ENCODE results near the gene R3HDM1. TPM values are rescaled to one million over a fixed set of nuclear protein-coding genes. Genes with fewer than 3 reads are reported as not detected.
A peak's percentile ranks its signal among the peaks of the same experiment; 100 is the strongest.
"Not testable (repeated sequence)": the region's sequence is repeated elsewhere in the genome, so short reads cannot be mapped to it uniquely, and the experiment has no call there.

The R3HDM1 gene
- total RNA-seq, 2 experiments from 2014 or later: 37.3 to 38.5 TPM

- H3K9me3 Mint-ChIP-seq: no peaks in the 10 kb centered on the region
- peaks cover 4% of the 10 kb centered on the region for H3K36me3 Mint-ChIP-seq (ENCODE audit: low read depth)
- H3K27ac Mint-ChIP-seq: no peak overlapping the region
Measured at GRCh38 chr2:135532581-135532980, 1.3 kb downstream of the R3HDM1 start.

GRCh38 chr2:135533545-135533944, 2.3 kb downstream of the R3HDM1 start:
- not testable (repeated sequence) for DNase-seq; H3K27me3 Mint-ChIP-seq; H3K27ac Mint-ChIP-seq; H3K9me3 Mint-ChIP-seq; H3K4me3 Mint-ChIP-seq; H3K36me3 Mint-ChIP-seq (ENCODE audit: low read depth)
- CTCF ChIA-PET: interaction anchor here (1.3 kb wide), 1 partner anchor 176 kb away, joined by 4 read pairs; no protein-coding TSS in a partner anchor
- peaks cover 28% of the 10 kb centered on the region for H3K4me1 Mint-ChIP-seq
- POLR2A ChIA-PET: interaction anchor here (3.2 kb wide), 1 partner anchor 16 kb away, joined by 8 read pairs; no protein-coding TSS in a partner anchor

More at GRCh38 chr2:135532581-135532980, 1.3 kb downstream of the R3HDM1 start:
- ChIA-PET POLR2A (interaction anchor here (0.8 to 3.2 kb wide), 6 partner anchors 17 to 615 kb away, joined by 3 to 30 read pairs (median 10); partner anchors contain the start of genes CCNT2 and RAB3GAP1), CTCF (interaction anchor here (0.5 to 2.5 kb wide), 4 partner anchors 177 to 1287 kb away, joined by 3 to 9 read pairs (median 4); partner anchors contain the start of gene UBXN4)
- no peaks in the 10 kb centered on the region for H3K27me3 Mint-ChIP-seq
- H3K4me3 Mint-ChIP-seq: no peak overlapping the region
- H3K4me1 Mint-ChIP-seq: peaks cover 31% of the 10 kb centered on the region
- DNase-seq: no peak

GRCh38 chr2:135546436-135546835, 15.2 kb downstream of the R3HDM1 start:
- CTCF ChIA-PET: no interaction called here
- Mint-ChIP-seq H3K9me3 (no peaks in the 10 kb centered on the region), H3K36me3 (ENCODE audit: low read depth) (no peaks in the 10 kb centered on the region), H3K27me3 (peaks cover 1% of the 10 kb centered on the region), H3K4me3 (no peak overlapping the region), H3K27ac (no peak overlapping the region), H3K4me1 (peaks cover 20% of the 10 kb centered on the region)
- DNase-seq: peak; percentile 20
- POLR2A ChIA-PET: no interaction called here

GRCh38 chr2:135547311-135547710, 16.0 kb downstream of the R3HDM1 start:
- Mint-ChIP-seq H3K9me3 (no peaks in the 10 kb centered on the region), H3K27ac (no peak overlapping the region), H3K27me3 (peaks cover 1% of the 10 kb centered on the region), H3K36me3 (ENCODE audit: low read depth) (no peaks in the 10 kb centered on the region), H3K4me1 (peaks cover 20% of the 10 kb centered on the region), H3K4me3 (no peak overlapping the region)
- ChIA-PET POLR2A (no interaction called here), CTCF (no interaction called here)
- no peak for DNase-seq

GRCh38 chr2:135551356-135551755, 20.1 kb downstream of the R3HDM1 start:
- peaks cover 16% of the 10 kb centered on the region for H3K36me3 Mint-ChIP-seq (ENCODE audit: low read depth)
- H3K4me3 Mint-ChIP-seq: no peak overlapping the region
- H3K27me3 Mint-ChIP-seq: no peaks in the 10 kb centered on the region
- no peak overlapping the region for H3K27ac Mint-ChIP-seq
- no peak for DNase-seq
- CTCF ChIA-PET: interaction anchor here (1.2 kb wide), 1 partner anchor 547 kb away, joined by 3 read pairs; no protein-coding TSS in a partner anchor
- H3K9me3 Mint-ChIP-seq: no peaks in the 10 kb centered on the region
- POLR2A ChIA-PET: no interaction called here
- H3K4me1 Mint-ChIP-seq: peaks cover 9% of the 10 kb centered on the region

- no peak overlapping the region for H3K27ac Mint-ChIP-seq
- no peaks in the 10 kb centered on the region for H3K4me1 Mint-ChIP-seq
- no peak overlapping the region for H3K4me3 Mint-ChIP-seq
- DNase-seq: no peak
- ChIA-PET CTCF (interaction anchor here (0.9 kb wide), 1 partner anchor 20 kb away, joined by 3 read pairs; no protein-coding TSS in a partner anchor), POLR2A (no interaction called here)
- no peaks in the 10 kb centered on the region for H3K9me3 Mint-ChIP-seq
- no peaks in the 10 kb centered on the region for H3K27me3 Mint-ChIP-seq
- peaks cover 16% of the 10 kb centered on the region for H3K36me3 Mint-ChIP-seq (ENCODE audit: low read depth)
Measured at GRCh38 chr2:135552887-135553286, 21.6 kb downstream of the R3HDM1 start.

GRCh38 chr2:135555311-135555710, 24.0 kb downstream of the R3HDM1 start:
- Mint-ChIP-seq H3K9me3 (no peaks in the 10 kb centered on the region), H3K27me3 (no peaks in the 10 kb centered on the region), H3K27ac (no peak overlapping the region), H3K36me3 (ENCODE audit: low read depth) (peaks cover 16% of the 10 kb centered on the region), H3K4me1 (no peaks in the 10 kb centered on the region), H3K4me3 (no peak overlapping the region)
- DNase-seq: no peak
- ChIA-PET CTCF (no interaction called here), POLR2A (no interaction called here)

- no peaks in the 10 kb centered on the region for H3K4me1 Mint-ChIP-seq
- CTCF ChIA-PET: interaction anchor here (0.7 kb wide), 1 partner anchor 448 kb away, joined by 3 read pairs; no protein-coding TSS in a partner anchor
- H3K9me3 Mint-ChIP-seq: no peaks in the 10 kb centered on the region
- DNase-seq: no peak
- H3K4me3 Mint-ChIP-seq: no peak overlapping the region
- peaks cover 18% of the 10 kb centered on the region for H3K36me3 Mint-ChIP-seq (ENCODE audit: low read depth)
- POLR2A ChIA-PET: no interaction called here
- no peaks in the 10 kb centered on the region for H3K27me3 Mint-ChIP-seq
- no peak overlapping the region for H3K27ac Mint-ChIP-seq
Measured at GRCh38 chr2:135557530-135557929, 26.2 kb downstream of the R3HDM1 start.

GRCh38 chr2:135561925-135562324, 30.6 kb downstream of the R3HDM1 start:
- no peak for DNase-seq
- POLR2A ChIA-PET: no interaction called here
- peaks cover 2% of the 10 kb centered on the region for H3K9me3 Mint-ChIP-seq
- CTCF ChIA-PET: interaction anchor here (0.9 kb wide), 1 partner anchor 48 kb away, joined by 3 read pairs; no protein-coding TSS in a partner anchor
- H3K27ac Mint-ChIP-seq: no peak overlapping the region
- H3K4me3 Mint-ChIP-seq: no peak overlapping the region
- no peaks in the 10 kb centered on the region for H3K27me3 Mint-ChIP-seq
- peaks cover 4% of the 10 kb centered on the region for H3K4me1 Mint-ChIP-seq
- H3K36me3 Mint-ChIP-seq (ENCODE audit: low read depth): peaks cover 11% of the 10 kb centered on the region

GRCh38 chr2:135563793-135564192, 32.5 kb downstream of the R3HDM1 start:
- no peak overlapping the region for H3K27ac Mint-ChIP-seq
- POLR2A ChIA-PET: interaction anchor here (1.1 kb wide), 1 partner anchor 14 kb away, joined by 3 read pairs; no protein-coding TSS in a partner anchor

GRCh38 chr2:135570884-135571283, 39.6 kb downstream of the R3HDM1 start:
- ChIA-PET CTCF (no interaction called here), POLR2A (no interaction called here)
- DNase-seq: no peak
- Mint-ChIP-seq H3K4me3 (no peak overlapping the region), H3K36me3 (ENCODE audit: low read depth) (peaks cover 5% of the 10 kb centered on the region), H3K4me1 (no peaks in the 10 kb centered on the region), H3K27ac (no peak overlapping the region), H3K9me3 (no peaks in the 10 kb centered on the region), H3K27me3 (no peaks in the 10 kb centered on the region)

More at GRCh38 chr2:135563793-135564192, 32.5 kb downstream of the R3HDM1 start:
- Mint-ChIP-seq H3K27me3 (no peaks in the 10 kb centered on the region), H3K36me3 (ENCODE audit: low read depth) (peaks cover 11% of the 10 kb centered on the region), H3K4me1 (peaks cover 4% of the 10 kb centered on the region), H3K4me3 (no peak overlapping the region), H3K9me3 (peaks cover 2% of the 10 kb centered on the region)
- CTCF ChIA-PET: no interaction called here
- DNase-seq: no peak

GRCh38 chr2:135573620-135574019, 42.3 kb downstream of the R3HDM1 start:
- Mint-ChIP-seq H3K27ac (no peak overlapping the region), H3K4me1 (no peaks in the 10 kb centered on the region), H3K36me3 (ENCODE audit: low read depth) (peaks cover 5% of the 10 kb centered on the region), H3K9me3 (no peaks in the 10 kb centered on the region), H3K4me3 (no peak overlapping the region), H3K27me3 (no peaks in the 10 kb centered on the region)
- DNase-seq: no peak
- CTCF ChIA-PET: interaction anchor here (1.4 kb wide), 1 partner anchor 136 kb away, joined by 5 read pairs; no protein-coding TSS in a partner anchor
- POLR2A ChIA-PET: no interaction called here

GRCh38 chr2:135581282-135581681, 50.0 kb downstream of the R3HDM1 start:
- no peaks in the 10 kb centered on the region for H3K36me3 Mint-ChIP-seq (ENCODE audit: low read depth)
- ChIA-PET POLR2A (no interaction called here), CTCF (no interaction called here)
- H3K4me3 Mint-ChIP-seq: no peak overlapping the region
- DNase-seq: no peak
- no peaks in the 10 kb centered on the region for H3K9me3 Mint-ChIP-seq
- no peaks in the 10 kb centered on the region for H3K4me1 Mint-ChIP-seq
- H3K27me3 Mint-ChIP-seq: no peaks in the 10 kb centered on the region
- no peak overlapping the region for H3K27ac Mint-ChIP-seq

GRCh38 chr2:135582383-135582782, 51.1 kb downstream of the R3HDM1 start:
- no peak overlapping the region for H3K27ac Mint-ChIP-seq
- no peaks in the 10 kb centered on the region for H3K4me1 Mint-ChIP-seq
- no peak for DNase-seq
- CTCF ChIA-PET: no interaction called here
- no peaks in the 10 kb centered on the region for H3K36me3 Mint-ChIP-seq (ENCODE audit: low read depth)
- POLR2A ChIA-PET: no interaction called here
- no peaks in the 10 kb centered on the region for H3K27me3 Mint-ChIP-seq
- no peaks in the 10 kb centered on the region for H3K9me3 Mint-ChIP-seq
- H3K4me3 Mint-ChIP-seq: no peak overlapping the region
